VCaP (cell line): Measurements from ENCODE around the gene PARD3B.

Source experiments
- H3K27ac ChIP-seq: fragments of 450-650 bp; 2 replicates; pipeline ENCODE4 v1.5.1; 2017
- TF ChIP-seq, protein P1 (sequence below): fragments of 450-650 bp; conservative IDR thresholded peaks from 2 replicates; pipeline ENCODE4 v1.5.1; 2017; ENCODE audit warnings: mild to moderate bottlenecking, moderate library complexity

Gene PARD3B

GRCh38 chr2:205045706-205046105 lies 500.4 kb downstream of the PARD3B start:
- TF ChIP-seq, protein P1, sequence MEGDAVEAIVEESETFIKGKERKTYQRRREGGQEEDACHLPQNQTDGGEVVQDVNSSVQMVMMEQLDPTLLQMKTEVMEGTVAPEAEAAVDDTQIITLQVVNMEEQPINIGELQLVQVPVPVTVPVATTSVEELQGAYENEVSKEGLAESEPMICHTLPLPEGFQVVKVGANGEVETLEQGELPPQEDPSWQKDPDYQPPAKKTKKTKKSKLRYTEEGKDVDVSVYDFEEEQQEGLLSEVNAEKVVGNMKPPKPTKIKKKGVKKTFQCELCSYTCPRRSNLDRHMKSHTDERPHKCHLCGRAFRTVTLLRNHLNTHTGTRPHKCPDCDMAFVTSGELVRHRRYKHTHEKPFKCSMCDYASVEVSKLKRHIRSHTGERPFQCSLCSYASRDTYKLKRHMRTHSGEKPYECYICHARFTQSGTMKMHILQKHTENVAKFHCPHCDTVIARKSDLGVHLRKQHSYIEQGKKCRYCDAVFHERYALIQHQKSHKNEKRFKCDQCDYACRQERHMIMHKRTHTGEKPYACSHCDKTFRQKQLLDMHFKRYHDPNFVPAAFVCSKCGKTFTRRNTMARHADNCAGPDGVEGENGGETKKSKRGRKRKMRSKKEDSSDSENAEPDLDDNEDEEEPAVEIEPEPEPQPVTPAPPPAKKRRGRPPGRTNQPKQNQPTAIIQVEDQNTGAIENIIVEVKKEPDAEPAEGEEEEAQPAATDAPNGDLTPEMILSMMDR: no peak

DNA sequence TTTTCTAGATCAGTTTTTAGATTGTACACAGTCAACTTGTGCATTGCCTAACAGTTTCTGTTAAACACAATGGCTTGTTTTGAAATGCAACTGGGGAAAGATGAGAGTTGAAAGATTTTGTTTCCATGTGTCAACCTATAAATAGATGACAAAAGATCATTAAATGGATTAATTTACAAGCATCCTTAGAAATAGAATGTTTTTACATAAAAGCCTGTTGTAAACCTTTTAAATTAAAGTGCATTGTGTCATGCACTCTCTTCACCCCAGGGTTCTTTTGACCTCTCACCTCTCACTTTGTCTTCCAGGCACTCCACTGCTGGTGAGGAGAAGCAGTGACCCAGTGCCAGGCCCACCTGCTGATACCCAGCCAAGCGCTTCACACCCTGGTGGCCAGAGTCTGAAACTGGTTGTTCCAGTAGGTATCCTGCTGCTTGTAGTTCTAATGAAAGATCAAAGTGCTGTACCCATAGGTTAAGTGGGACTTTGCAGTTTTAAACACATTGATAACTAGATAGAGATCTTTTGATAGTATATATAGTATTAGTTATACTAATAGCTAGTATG lies 502.1 kb downstream of the PARD3B start:
- H3K27ac ChIP-seq: no peak overlapping the region
- TF ChIP-seq, protein P1: peak; percentile 26

More at GRCh38 chr2:205045706-205046105, 500.4 kb downstream of the PARD3B start:
- H3K27ac ChIP-seq: no peak overlapping the region

DNA sequence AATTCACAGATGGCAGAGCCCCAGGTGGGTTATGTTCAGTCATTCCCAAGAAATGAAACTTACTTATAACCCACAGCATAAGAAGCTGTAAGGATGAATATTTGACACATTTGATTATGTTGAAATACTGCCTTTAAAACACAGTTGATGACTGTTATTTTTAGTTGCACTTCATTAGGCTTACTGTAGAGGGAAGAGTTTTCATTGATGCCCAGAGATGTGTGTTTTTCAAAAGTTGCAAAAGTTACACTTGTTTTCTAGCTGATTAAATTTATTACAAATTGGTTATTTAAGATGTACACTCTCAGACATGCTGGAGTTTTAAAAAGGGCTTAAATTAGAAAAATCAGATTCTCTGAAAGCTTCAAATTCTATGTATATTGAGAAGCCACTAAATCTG lies 506.1 kb downstream of the PARD3B start:
- TF ChIP-seq, protein P1: no peak

DNA sequence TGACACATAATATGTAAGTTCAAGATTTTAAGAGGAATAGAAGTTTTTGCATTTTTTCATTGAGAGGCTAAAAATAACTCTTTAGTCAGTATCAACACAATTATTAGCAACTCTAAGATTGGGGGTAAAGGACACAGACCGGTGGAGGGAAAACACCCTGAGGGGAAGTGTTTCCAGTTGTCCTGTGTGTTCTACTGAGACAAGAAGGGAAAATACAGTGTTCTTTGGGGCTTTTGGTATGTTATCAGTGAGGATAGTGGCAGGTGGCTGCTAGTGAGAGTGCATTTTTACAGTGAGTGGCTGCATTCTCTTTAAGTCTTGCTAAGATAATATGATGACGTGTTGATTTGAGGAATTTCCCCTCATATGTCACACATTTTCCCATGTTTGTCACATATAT lies 507.5 kb downstream of the PARD3B start:
- TF ChIP-seq, protein P1: no peak
- no peak overlapping the region for H3K27ac ChIP-seq

More for the DNA sequence above, 506.1 kb downstream of the PARD3B start:
- no peak overlapping the region for H3K27ac ChIP-seq

DNA sequence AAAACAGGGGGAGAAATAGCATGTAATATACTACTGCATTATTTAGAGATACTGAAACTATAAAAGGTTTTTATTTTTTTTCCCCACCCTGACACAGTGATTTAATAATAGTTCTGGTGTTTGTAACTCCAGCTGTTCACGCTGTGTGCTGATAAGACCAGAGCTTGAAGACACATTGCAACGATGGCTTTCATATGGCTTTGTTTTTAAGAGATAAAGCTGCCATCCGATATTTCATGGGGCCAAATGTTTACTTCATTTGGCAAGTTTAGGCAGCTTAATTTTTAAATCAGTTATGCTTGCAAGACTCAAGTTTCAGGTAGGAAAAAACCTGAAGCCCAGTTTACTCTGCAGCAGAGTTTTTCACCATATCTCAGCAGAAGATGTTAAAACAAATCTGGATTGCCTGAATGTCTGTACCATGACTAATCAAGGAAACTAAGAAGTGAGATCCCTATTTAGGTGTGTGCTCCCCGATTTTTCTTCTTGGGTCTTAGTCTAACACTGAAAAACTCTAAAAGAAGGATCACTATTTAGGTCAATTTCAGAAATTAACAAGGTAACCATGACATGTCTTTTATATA lies 508.6 kb downstream of the PARD3B start:
- H3K27ac ChIP-seq: no peak overlapping the region
- TF ChIP-seq, protein P1: no peak

DNA sequence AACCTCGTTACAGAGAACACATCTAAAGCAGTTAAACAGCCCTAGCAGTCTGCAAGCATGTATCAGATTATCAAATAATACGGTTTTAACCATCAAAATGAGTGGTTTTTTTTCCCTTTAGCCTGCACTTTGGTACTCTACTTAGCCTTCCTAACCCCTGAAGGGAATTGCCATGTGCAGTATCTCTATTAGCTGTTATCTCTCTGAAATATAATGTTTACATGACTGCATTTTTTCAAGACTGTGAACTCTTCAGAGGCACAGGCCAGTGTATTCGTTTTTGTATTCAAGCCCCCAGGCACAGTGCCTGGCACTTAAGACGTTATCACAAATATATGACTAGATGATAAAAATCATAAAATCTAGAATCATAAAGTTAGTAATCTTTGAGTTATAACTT lies 509.5 kb downstream of the PARD3B start:
- TF ChIP-seq, protein P1: no peak
- no peak overlapping the region for H3K27ac ChIP-seq

- TF ChIP-seq, protein P1: no peak
- H3K27ac ChIP-seq: no peak overlapping the region
These were observed 510.0 kb downstream of the PARD3B start for GRCh38 chr2:205055251-205055650.
